ENCODE measurements around the gene SHROOM2. TPM values are rescaled to one million over a fixed set of nuclear protein-coding genes. Genes with fewer than 3 reads are reported as not detected.

SHROOM2 gene
- total and polyA plus RNA-seq, 7 donors = 0.71 to 3.0 (median 1.8) TPM

DNA sequence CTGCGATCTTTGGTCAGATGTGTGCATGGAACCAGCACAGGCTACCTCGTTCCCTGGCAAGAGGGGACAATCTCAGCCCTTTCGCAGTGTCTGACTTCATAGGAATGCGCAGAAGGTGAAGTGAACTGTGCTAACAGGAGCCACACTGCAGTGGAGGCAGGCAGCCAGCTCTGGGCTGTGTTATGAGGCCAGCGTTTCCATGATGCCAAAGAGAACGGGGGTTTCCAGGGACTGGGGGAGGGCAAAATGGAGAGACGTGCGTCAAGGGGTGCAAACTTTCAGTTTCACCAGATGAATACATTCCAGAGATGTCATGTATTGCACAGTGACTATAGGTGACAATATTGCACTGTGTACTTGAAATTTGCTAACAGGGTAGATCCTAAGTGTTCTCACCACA lies 211.3 kb downstream of the SHROOM2 start:
- Histone ChIP-seq H3K27me3 (no peaks in the 10 kb centered on the region), H3K9me3 (no peaks in the 10 kb centered on the region), H3K36me3 (no peaks in the 10 kb centered on the region), H3K27ac (no peak overlapping the region), H3K4me1 (peaks cover 0 to 6% (median 0%) of the 10 kb centered on the region in 4 donors), H3K4me3 (no peak overlapping the region)
- intact Hi-C loops (cut with DNase I) = no loop called here
- DNase-seq = no peak
- 80 to 88% methylated on average over 8 of the region's 8 CpGs for whole genome bisulfite sequencing, 2 donors
- TF ChIP-seq EP300 (IDR thresholded peaks at IDR 0.05) = no peak
- TF ChIP-seq, protein P1, sequence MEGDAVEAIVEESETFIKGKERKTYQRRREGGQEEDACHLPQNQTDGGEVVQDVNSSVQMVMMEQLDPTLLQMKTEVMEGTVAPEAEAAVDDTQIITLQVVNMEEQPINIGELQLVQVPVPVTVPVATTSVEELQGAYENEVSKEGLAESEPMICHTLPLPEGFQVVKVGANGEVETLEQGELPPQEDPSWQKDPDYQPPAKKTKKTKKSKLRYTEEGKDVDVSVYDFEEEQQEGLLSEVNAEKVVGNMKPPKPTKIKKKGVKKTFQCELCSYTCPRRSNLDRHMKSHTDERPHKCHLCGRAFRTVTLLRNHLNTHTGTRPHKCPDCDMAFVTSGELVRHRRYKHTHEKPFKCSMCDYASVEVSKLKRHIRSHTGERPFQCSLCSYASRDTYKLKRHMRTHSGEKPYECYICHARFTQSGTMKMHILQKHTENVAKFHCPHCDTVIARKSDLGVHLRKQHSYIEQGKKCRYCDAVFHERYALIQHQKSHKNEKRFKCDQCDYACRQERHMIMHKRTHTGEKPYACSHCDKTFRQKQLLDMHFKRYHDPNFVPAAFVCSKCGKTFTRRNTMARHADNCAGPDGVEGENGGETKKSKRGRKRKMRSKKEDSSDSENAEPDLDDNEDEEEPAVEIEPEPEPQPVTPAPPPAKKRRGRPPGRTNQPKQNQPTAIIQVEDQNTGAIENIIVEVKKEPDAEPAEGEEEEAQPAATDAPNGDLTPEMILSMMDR (IDR thresholded peaks at IDR 0.05) = no peak
- TF ChIP-seq POLR2AphosphoS5 (IDR thresholded peaks at IDR 0.05) = no peak
- TF ChIP-seq POLR2A (IDR thresholded peaks at IDR 0.05) = no peak

Small RNA genes within 50 kb of the gene (small RNA-seq; reads per million reads assigned to genes)
- 0 reads per million in 3 donors for gene RF00019

Other genes with a start within 250 kb of the SHROOM2 start
- not detected for gene GPR143, start 20.6 kb upstream of the SHROOM2 start, total RNA-seq
- gene GPR143, start 20.6 kb upstream of the SHROOM2 start, polyA plus RNA-seq = under 1 TPM in 1 of 3 donors, not detected in 2; 0.70 TPM
- gene CLDN34, start 180.9 kb downstream of the SHROOM2 start, total RNA-seq = 1 to 10 TPM in 1 of 4 donors, under 1 TPM in 1, not detected in 2; 0.68 to 2.2 TPM
- gene CLDN34, start 180.9 kb downstream of the SHROOM2 start, polyA plus RNA-seq = under 1 TPM in 1 of 3 donors, not detected in 2; 0.16 TPM